ENCODE measurements around the gene TMEM270. TPM values are rescaled to one million over a fixed set of nuclear protein-coding genes. Genes with fewer than 3 reads are reported as not detected.

The TMEM270 gene
- polyA plus RNA-seq, 1 donor from 2014 or later, result not detected

GRCh38 chr7:73899731-73900142, 38.8 kb downstream of the TMEM270 start:
- H3K4me3 ChIP-seq (ENCODE audit: low read length), result no peak overlapping the region
- H3F3A ChIP-seq (ENCODE audit: insufficient read depth, low read length, poor library complexity, severe bottlenecking), result no peaks in the 10 kb centered on the region
- no peak overlapping the region for H2AFZ ChIP-seq (ENCODE audit: low read depth, low read length)
- no peak overlapping the region for H3K4me2 ChIP-seq (ENCODE audit: low read length)
- H3K9me3 ChIP-seq (ENCODE audit: low read length), result no peaks in the 10 kb centered on the region
- H4K20me1 ChIP-seq (ENCODE audit: insufficient read depth), result no peaks in the 10 kb centered on the region
- TF ChIP-seq CTCF (IDR thresholded peaks at IDR 0.05; ENCODE audit: poor library complexity, severe bottlenecking) (no peak), SMC3 (conservative IDR thresholded peaks at IDR 0.05; ENCODE audit: poor library complexity) (no peak), RAD21 (conservative IDR thresholded peaks at IDR 0.05) (no peak)
- H3K9me2 ChIP-seq (ENCODE audit: insufficient read depth, low read length), result no peaks in the 10 kb centered on the region
- no peaks in the 10 kb centered on the region for H3K27me3 ChIP-seq (ENCODE audit: insufficient read depth, low read depth, low read length)
- H3K79me2 ChIP-seq (replicated peaks; ENCODE audit: insufficient read depth, low read length), result no peaks in the 10 kb centered on the region
- no peak overlapping the region for H3K27ac ChIP-seq (ENCODE audit: low read length)
- no peak overlapping the region for H3K9ac ChIP-seq (ENCODE audit: low read length)
- H3K36me3 ChIP-seq (ENCODE audit: insufficient read depth, low read length), result no peaks in the 10 kb centered on the region

- TF ChIP-seq MXI1 (conservative IDR thresholded peaks at IDR 0.05; ENCODE audit: poor library complexity, severe bottlenecking) (no peak), REST (IDR thresholded peaks at IDR 0.05; ENCODE audit: borderline replicate concordance) (no peak), CTCF (IDR thresholded peaks at IDR 0.05; ENCODE audit: poor library complexity, severe bottlenecking) (no peak), EP300 (conservative IDR thresholded peaks at IDR 0.05; ENCODE audit: poor library complexity, severe bottlenecking) (no peak), RAD21 (conservative IDR thresholded peaks at IDR 0.05) (no peak), POLR2AphosphoS5 (IDR thresholded peaks at IDR 0.05) (no peak), SMC3 (conservative IDR thresholded peaks at IDR 0.05; ENCODE audit: poor library complexity) (no peak), EZH2 (IDR thresholded peaks at IDR 0.05; ENCODE audit: borderline replicate concordance, insufficient read depth, low read length, poor library complexity, severe bottlenecking) (no peak), TAF1 (IDR thresholded peaks at IDR 0.05; ENCODE audit: low read depth) (no peak)
- H3K4me2 ChIP-seq (ENCODE audit: low read length), result no peak overlapping the region
- no peak overlapping the region for H2AFZ ChIP-seq (ENCODE audit: low read depth, low read length)
- H3K4me3 ChIP-seq (ENCODE audit: low read length), result no peak overlapping the region
- no peaks in the 10 kb centered on the region for H3K79me2 ChIP-seq (replicated peaks; ENCODE audit: insufficient read depth, low read length)
- no peak overlapping the region for H3K9ac ChIP-seq (ENCODE audit: low read length)
- no peaks in the 10 kb centered on the region for H3F3A ChIP-seq (ENCODE audit: insufficient read depth, low read length, poor library complexity, severe bottlenecking)
- H3K27me3 ChIP-seq (ENCODE audit: insufficient read depth, low read depth, low read length), result no peaks in the 10 kb centered on the region
- H4K20me1 ChIP-seq (ENCODE audit: insufficient read depth), result no peaks in the 10 kb centered on the region
- no peaks in the 10 kb centered on the region for H3K9me2 ChIP-seq (ENCODE audit: insufficient read depth, low read length)
- H3K9me3 ChIP-seq (ENCODE audit: low read length), result no peaks in the 10 kb centered on the region
- no peak overlapping the region for H3K27ac ChIP-seq (ENCODE audit: low read length)
- no peaks in the 10 kb centered on the region for H3K36me3 ChIP-seq (ENCODE audit: insufficient read depth, low read length)
Observed at GRCh38 chr7:73900286-73900685, 39.3 kb downstream of the TMEM270 start.

All from neural cell (in vitro differentiated cells).